ENCODE results near the gene MFSD2B. TPM values are rescaled to one million over a fixed set of nuclear protein-coding genes. Genes with fewer than 3 reads are reported as not detected.
"Not testable (repeated sequence)": the region's sequence is repeated elsewhere in the genome, so short reads cannot be mapped to it uniquely, and the experiment has no call there.

Gene MFSD2B
- not detected for total RNA-seq

GRCh38 chr2:24009680-24010476, at the start of gene MFSD2B:
Gene MFSD2B, plus strand, starts transcription at chr2:24010085. Its CDS starts 12 bp downstream, at chr2:24010097.
- no peak for DNase-seq

- DNase-seq, result no peak
Measured at GRCh38 chr2:23967846-23968245, 42.0 kb upstream of the MFSD2B start.

- DNase-seq, result no peak
Measured at GRCh38 chr2:23976883-23977282, 33.0 kb upstream of the MFSD2B start.

GRCh38 chr2:23988371-23988770, 21.5 kb upstream of the MFSD2B start:
- no peak for DNase-seq

- no peak for DNase-seq
Measured at GRCh38 chr2:23992931-23993330, 17.0 kb upstream of the MFSD2B start.

GRCh38 chr2:23993736-23994269, 16.1 kb upstream of the MFSD2B start:
- no peak for DNase-seq

- DNase-seq, result no peak
Measured at GRCh38 chr2:23994567-23994966, 15.3 kb upstream of the MFSD2B start.

- DNase-seq, result no peak
Measured at GRCh38 chr2:24007693-24008092, 2.2 kb upstream of the MFSD2B start.

- DNase-seq, result no peak
Measured at GRCh38 chr2:24008672-24009366, 1.1 kb upstream of the MFSD2B start.

GRCh38 chr2:24009367-24009679, 562 bp upstream of the MFSD2B start:
- DNase-seq, result no peak

- no peak for DNase-seq
Measured at GRCh38 chr2:24010477-24011249, 778 bp downstream of the MFSD2B start.

- DNase-seq, result no peak
Measured at GRCh38 chr2:24011250-24012104, 1.6 kb downstream of the MFSD2B start.

GRCh38 chr2:24012521-24013188, 2.8 kb downstream of the MFSD2B start:
- DNase-seq, result no peak

- DNase-seq, result not testable (repeated sequence)
Measured at GRCh38 chr2:24014902-24015301, 5.0 kb downstream of the MFSD2B start.

GRCh38 chr2:24015562-24016375, 5.9 kb downstream of the MFSD2B start:
- no peak for DNase-seq

GRCh38 chr2:24016376-24016761, 6.5 kb downstream of the MFSD2B start:
- DNase-seq, result no peak

- DNase-seq, result no peak
Measured at GRCh38 chr2:24016853-24017703, 7.2 kb downstream of the MFSD2B start.

- no peak for DNase-seq
Measured at GRCh38 chr2:24017711-24018110, 7.8 kb downstream of the MFSD2B start.

GRCh38 chr2:24018241-24018640, 8.4 kb downstream of the MFSD2B start:
- no peak for DNase-seq

Measured in occipital lobe (tissue), 2 donors.